Peyer's patch (tissue), 4 donors: ENCODE results near the gene ARSA. TPM values are rescaled to one million over a fixed set of nuclear protein-coding genes. Genes with fewer than 3 reads are reported as not detected.

Experiments used
- DNase-seq, 3 donors: peaks; one replicate each; pipeline ENCODE4 v3.0.0-alpha.2; 2017 to 2019
- H3K27ac ChIP-seq, 4 donors: fragments of 200-600 bp; sonication (generic); one replicate each; pipeline ENCODE4 v1.5.1; 2016 to 2019
- H3K27me3 ChIP-seq, 2 donors: fragments of 200-600 bp; sonication (generic); one replicate each; pipeline ENCODE4 v1.5.1; 2019
- H3K36me3 ChIP-seq, 3 donors: fragments of 200-600 bp; sonication (generic); one replicate each; pipeline ENCODE4 v1.5.1; 2016 to 2019
- H3K4me1 ChIP-seq, 4 donors: fragments of 200-600 bp; sonication (generic); one replicate each; pipeline ENCODE4 v1.5.1; 2016 to 2019
- H3K4me3 ChIP-seq, 4 donors: fragments of 200-600 bp; sonication (generic); 1 replicate in 3 of 4; 2 replicates in 1 of 4; pipeline ENCODE4 v1.5.1; 2016 to 2019; ENCODE audit warnings: mild to moderate bottlenecking in 1 of 4
- H3K9me3 ChIP-seq, 4 donors: fragments of 200-600 bp; sonication (generic); one replicate each; pipeline ENCODE4 v1.5.1; 2016 to 2019; ENCODE audit warnings: mild to moderate bottlenecking in 1 of 4
- CTCF ChIP-seq, 6 experiments: fragments of 450-650 bp in 4 of 6; fragments of 200-600 bp in 2 of 6; sonication (generic) in 1 of 6; IDR thresholded peaks; one replicate each; pipeline ENCODE4 v1.5.1; 2017 to 2019; ENCODE audit warnings: antibody characterized with exemption in 6 of 6, mild to moderate bottlenecking in 3 of 6, moderate library complexity in 1 of 6
- POLR2A ChIP-seq, 2 donors: fragments of 450-650 bp; IDR thresholded peaks; one replicate each; pipeline ENCODE4 v1.5.1; 2017; ENCODE audit warnings: antibody characterized with exemption in 2 of 2, mild to moderate bottlenecking in 2 of 2, moderate library complexity in 2 of 2
- total RNA-seq, 4 donors: library from RNA; depleted of rRNA; stranded (reverse); fragments of >200 nt; gene quantifications; one replicate each; pipeline ENCODE4 v1.1.0, GENCODE V29; 2016

The ARSA gene
- total RNA-seq, 4 donors from 2014 or later, result 84.2 to 130 (median 124) TPM

- peaks cover 0 to 6% (median 0%) of the 10 kb centered on the region in 3 donors for H3K36me3 ChIP-seq
- no peaks in the 10 kb centered on the region for H3K9me3 ChIP-seq
- peak overlapping the region; percentile 79 to 99 (median 89) for H3K4me3 ChIP-seq
- no peaks in the 10 kb centered on the region for H3K27me3 ChIP-seq
- H3K4me1 ChIP-seq, result peaks cover 0 to 41% (median 18%) of the 10 kb centered on the region in 4 donors
- no peak for TF ChIP-seq POLR2A (IDR thresholded peaks at IDR 0.05)
- TF ChIP-seq CTCF (IDR thresholded peaks at IDR 0.05), result no peak
- peak overlapping the region; percentile 84 to 88 (median 86) for H3K27ac ChIP-seq
- peak in 1 of 3 donors; percentile 50 for DNase-seq
Observed at GRCh38 chr22:50626850-50627641, 906 bp downstream of the ARSA start.

GRCh38 chr22:50626314-50626849 lies 1.6 kb downstream of the ARSA start:
- H3K4me1 ChIP-seq, result peaks cover 0 to 47% (median 18%) of the 10 kb centered on the region in 4 donors
- TF ChIP-seq CTCF (IDR thresholded peaks at IDR 0.05) (no peak), POLR2A (IDR thresholded peaks at IDR 0.05) (no peak)
- H3K27me3 ChIP-seq, result no peaks in the 10 kb centered on the region
- no peak overlapping the region for H3K27ac ChIP-seq
- no peaks in the 10 kb centered on the region for H3K9me3 ChIP-seq
- peak overlapping the region in 1 of 4 donors; percentile 98 for H3K4me3 ChIP-seq
- peak in 1 of 3 donors; percentile 46 for DNase-seq
- H3K36me3 ChIP-seq, result peaks cover 0 to 6% (median 0%) of the 10 kb centered on the region in 3 donors

GRCh38 chr22:50625568-50626313 lies 2.2 kb downstream of the ARSA start:
- no peak overlapping the region for H3K4me3 ChIP-seq
- H3K4me1 ChIP-seq, result peaks cover 0 to 54% (median 18%) of the 10 kb centered on the region in 4 donors
- no peak for TF ChIP-seq POLR2A (IDR thresholded peaks at IDR 0.05)
- TF ChIP-seq CTCF (IDR thresholded peaks at IDR 0.05), result no peak
- H3K36me3 ChIP-seq, result peaks cover 0 to 6% (median 0%) of the 10 kb centered on the region in 3 donors
- DNase-seq, result peak in 1 of 3 donors; percentile 49
- no peak overlapping the region for H3K27ac ChIP-seq
- no peaks in the 10 kb centered on the region for H3K27me3 ChIP-seq
- H3K9me3 ChIP-seq, result no peaks in the 10 kb centered on the region

- Histone ChIP-seq H3K9me3 (no peaks in the 10 kb centered on the region), H3K36me3 (peaks cover 0 to 6% (median 0%) of the 10 kb centered on the region in 3 donors), H3K27me3 (no peaks in the 10 kb centered on the region), H3K27ac (peak overlapping the region in 1 of 4 donors; percentile 39), H3K4me3 (no peak overlapping the region), H3K4me1 (peaks cover 0 to 60% (median 19%) of the 10 kb centered on the region in 4 donors)
- DNase-seq, result peak in 1 of 3 donors; percentile 55
- TF ChIP-seq CTCF (IDR thresholded peaks at IDR 0.05) (no peak), POLR2A (IDR thresholded peaks at IDR 0.05) (no peak)
Observed at GRCh38 chr22:50625131-50625567, 2.8 kb downstream of the ARSA start.

- peaks cover 0 to 6% (median 0%) of the 10 kb centered on the region in 3 donors for H3K36me3 ChIP-seq
- no peak overlapping the region for H3K4me3 ChIP-seq
- no peak for TF ChIP-seq CTCF (IDR thresholded peaks at IDR 0.05)
- no peak for TF ChIP-seq POLR2A (IDR thresholded peaks at IDR 0.05)
- no peaks in the 10 kb centered on the region for H3K27me3 ChIP-seq
- no peaks in the 10 kb centered on the region for H3K9me3 ChIP-seq
- peak overlapping the region in 1 of 4 donors; percentile 39 for H3K27ac ChIP-seq
- H3K4me1 ChIP-seq, result peaks cover 0 to 64% (median 19%) of the 10 kb centered on the region in 4 donors
- DNase-seq, result no peak
Observed at GRCh38 chr22:50624347-50625130, 3.4 kb downstream of the ARSA start.
